Fibroblast of lung (primary cell): ENCODE measurements around the gene PCGF3.

Source experiments
- CTCF ChIP-seq, 2 donors: IDR thresholded peaks in 1 of 2; conservative IDR thresholded peaks in 1 of 2; 1 replicate in 1 of 2; 2 replicates in 1 of 2; pipeline ENCODE4 v1.5.1; 2011 to 2012; ENCODE audit warnings: low read length in 2 of 2, control low read depth in 1 of 2, inconsistent platforms in 1 of 2, low read depth in 1 of 2, mild to moderate bottlenecking in 1 of 2
- EZH2 ChIP-seq: IDR thresholded peaks from 2 replicates; pipeline ENCODE4 v1.5.1; 2012; ENCODE audit warnings: low read length, control low read depth, mild to moderate bottlenecking; ENCODE audit errors: missing control alignments

GRCh38 chr4:656436-657337 lies 48.9 kb upstream of the PCGF3 start:
- TF ChIP-seq CTCF (conservative IDR thresholded peaks at IDR 0.05 in 1 of 2, IDR thresholded peaks at IDR 0.05 in 1 of 2; ENCODE audit: low read depth in 1 of 2, low read length in 2 of 2) (no peak), EZH2 (no peak)
